T-helper 1 cell treated with Interleukin-12 subunit alpha and Interleukin-12 subunit beta and Interleukin-4 antibody, amounts not matched to agents 30 μg/mL and 1 μg/mL, for 36 hours (primary cell): ENCODE results near the gene TCFL5.
"Not testable (repeated sequence)": the region's sequence is repeated elsewhere in the genome, so short reads cannot be mapped to it uniquely, and the experiment has no call there.

Experiments
- H3K27ac Mint-ChIP-seq: one replicate; pipeline ENCODE4 v1.8.0; 2021; ENCODE audit warnings: mild to moderate bottlenecking, mixed read lengths
- H3K27me3 Mint-ChIP-seq: one replicate; pipeline ENCODE4 v1.8.0; 2021; ENCODE audit warnings: low read depth, mixed read lengths
- H3K36me3 Mint-ChIP-seq: one replicate; pipeline ENCODE4 v1.8.0; 2021; ENCODE audit warnings: low read depth, mixed read lengths
- H3K4me1 Mint-ChIP-seq: one replicate; pipeline ENCODE4 v1.8.0; 2021; ENCODE audit warnings: low read depth, mixed read lengths
- H3K4me3 Mint-ChIP-seq: one replicate; pipeline ENCODE4 v1.8.0; 2021; ENCODE audit warnings: mild to moderate bottlenecking, moderate library complexity, mixed read lengths
- H3K9me3 Mint-ChIP-seq: one replicate; pipeline ENCODE4 v1.8.0; 2021; ENCODE audit warnings: mixed read lengths

The TCFL5 gene

GRCh38 chr20:62879275-62880146, 17.9 kb upstream of the TCFL5 start:
- H3K4me3 Mint-ChIP-seq, result no peak overlapping the region
- H3K4me1 Mint-ChIP-seq, result peaks cover 7% of the 10 kb centered on the region
- no peaks in the 10 kb centered on the region for H3K27me3 Mint-ChIP-seq
- no peak overlapping the region for H3K27ac Mint-ChIP-seq
- H3K9me3 Mint-ChIP-seq, result no peaks in the 10 kb centered on the region
- H3K36me3 Mint-ChIP-seq, result peaks cover 4% of the 10 kb centered on the region

GRCh38 chr20:62878244-62879038, 16.8 kb upstream of the TCFL5 start:
- H3K4me3 Mint-ChIP-seq, result no peak overlapping the region
- H3K9me3 Mint-ChIP-seq, result no peaks in the 10 kb centered on the region
- H3K4me1 Mint-ChIP-seq, result peaks cover 12% of the 10 kb centered on the region
- H3K36me3 Mint-ChIP-seq, result peaks cover 4% of the 10 kb centered on the region
- no peaks in the 10 kb centered on the region for H3K27me3 Mint-ChIP-seq
- no peak overlapping the region for H3K27ac Mint-ChIP-seq

DNA sequence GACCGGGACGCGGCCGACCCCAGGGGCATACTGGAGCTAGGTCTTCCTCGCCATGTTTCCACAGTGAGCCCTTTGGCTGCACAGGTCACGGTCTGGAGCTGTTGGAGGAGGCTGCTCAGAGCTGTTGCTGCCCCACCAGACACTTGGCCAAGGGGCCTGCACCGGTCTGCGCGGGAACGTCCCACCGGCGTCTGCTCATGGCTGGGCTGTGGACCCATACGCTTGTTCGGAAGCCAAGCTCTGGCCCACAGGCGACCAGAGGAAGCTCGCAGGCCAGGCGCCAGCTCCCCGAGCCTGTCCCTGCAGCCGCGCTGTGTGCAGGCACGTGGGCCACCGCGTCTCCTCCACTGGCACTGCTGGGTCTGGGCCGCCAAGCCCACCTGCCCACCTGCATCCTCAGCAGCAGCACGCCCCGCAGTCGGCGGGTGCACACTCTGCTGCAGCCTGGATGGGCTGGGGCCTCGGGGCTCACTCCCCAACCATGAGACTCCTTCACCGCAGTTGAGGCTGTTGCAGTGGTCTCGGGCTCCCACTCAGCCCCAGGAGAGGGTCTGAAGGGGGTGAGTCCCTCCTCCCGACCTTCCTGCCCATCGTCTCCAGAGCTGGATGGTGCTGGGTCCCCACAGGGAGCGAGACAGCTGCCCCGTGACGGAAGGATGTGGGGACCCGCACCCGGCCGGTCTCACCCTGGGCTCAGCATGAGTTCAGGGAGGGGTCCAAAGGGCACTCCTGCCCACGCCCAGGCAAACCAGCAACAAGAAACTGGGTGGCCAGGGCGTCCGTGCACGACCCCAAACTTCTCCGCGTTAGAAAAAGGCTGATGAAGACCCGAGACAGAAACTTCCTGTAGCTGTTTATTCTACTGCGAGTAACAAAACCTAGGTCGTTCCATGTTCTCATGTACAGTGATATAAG, 15.5 kb upstream of the TCFL5 start:
- peaks cover 15% of the 10 kb centered on the region for H3K4me1 Mint-ChIP-seq
- peaks cover 4% of the 10 kb centered on the region for H3K36me3 Mint-ChIP-seq
- no peaks in the 10 kb centered on the region for H3K9me3 Mint-ChIP-seq
- no peaks in the 10 kb centered on the region for H3K27me3 Mint-ChIP-seq
- no peak overlapping the region for H3K4me3 Mint-ChIP-seq
- no peak overlapping the region for H3K27ac Mint-ChIP-seq

- H3K27me3 Mint-ChIP-seq, result no peaks in the 10 kb centered on the region
- no peak overlapping the region for H3K4me3 Mint-ChIP-seq
- peaks cover 2% of the 10 kb centered on the region for H3K36me3 Mint-ChIP-seq
- no peaks in the 10 kb centered on the region for H3K9me3 Mint-ChIP-seq
- peaks cover 15% of the 10 kb centered on the region for H3K4me1 Mint-ChIP-seq
- peak overlapping the region; percentile 52 for H3K27ac Mint-ChIP-seq
Observed at GRCh38 chr20:62876501-62876901, 14.9 kb upstream of the TCFL5 start.

- Mint-ChIP-seq H3K27me3 (no peaks in the 10 kb centered on the region), H3K9me3 (no peaks in the 10 kb centered on the region), H3K36me3 (no peaks in the 10 kb centered on the region), H3K4me1 (peaks cover 15% of the 10 kb centered on the region), H3K4me3 (no peak overlapping the region), H3K27ac (no peak overlapping the region)
Observed at GRCh38 chr20:62875419-62876361, 14.1 kb upstream of the TCFL5 start.

DNA sequence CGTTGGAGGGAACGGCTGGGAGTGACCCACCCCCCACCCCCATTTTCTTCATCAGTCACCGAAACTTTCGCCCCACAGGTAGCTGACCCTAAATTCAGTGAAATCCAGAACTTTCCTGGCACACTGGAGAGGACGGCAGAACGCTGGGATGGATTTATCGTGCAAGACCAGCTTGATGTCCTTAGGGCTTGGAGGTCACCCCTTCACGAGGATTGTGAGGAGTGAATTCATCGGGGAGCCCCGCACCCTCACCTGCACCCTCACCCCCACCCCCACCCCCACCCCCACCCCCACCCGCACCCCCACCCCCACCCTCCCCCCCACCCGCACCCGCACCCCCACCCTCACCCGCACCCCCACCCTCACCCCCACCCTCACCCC, 13.3 kb upstream of the TCFL5 start:
- Mint-ChIP-seq H3K27ac (no peak overlapping the region), H3K9me3 (no peaks in the 10 kb centered on the region), H3K36me3 (no peaks in the 10 kb centered on the region), H3K4me1 (peaks cover 15% of the 10 kb centered on the region), H3K4me3 (no peak overlapping the region), H3K27me3 (no peaks in the 10 kb centered on the region)

DNA sequence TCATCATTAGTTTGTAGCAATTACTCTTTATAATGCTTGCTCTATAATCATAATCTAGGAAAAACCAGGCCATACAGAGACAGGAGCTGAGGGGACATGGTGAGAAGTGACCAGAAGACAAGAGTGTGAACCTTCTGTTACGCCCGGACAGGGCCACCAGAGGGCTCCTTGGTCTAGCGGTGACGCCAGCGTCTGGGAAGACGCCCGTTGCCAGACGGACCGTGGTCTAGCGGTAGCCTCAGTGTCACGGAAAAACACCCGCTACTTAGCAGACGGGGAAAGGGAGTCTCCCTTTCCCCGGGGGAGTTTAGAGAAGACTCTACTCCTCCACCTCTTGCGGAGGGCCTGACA, 12.0 kb upstream of the TCFL5 start:
- H3K9me3 Mint-ChIP-seq, H3K36me3 Mint-ChIP-seq, H3K27me3 Mint-ChIP-seq, H3K4me3 Mint-ChIP-seq, H3K27ac Mint-ChIP-seq: not testable (repeated sequence)
- H3K4me1 Mint-ChIP-seq, result peaks cover 15% of the 10 kb centered on the region

- Mint-ChIP-seq H3K4me1 (peaks cover 15% of the 10 kb centered on the region), H3K9me3 (no peaks in the 10 kb centered on the region), H3K27ac (no peak overlapping the region), H3K4me3 (no peak overlapping the region), H3K36me3 (no peaks in the 10 kb centered on the region), H3K27me3 (peaks cover 3% of the 10 kb centered on the region)
Observed at GRCh38 chr20:62873280-62873679, 11.7 kb upstream of the TCFL5 start.

GRCh38 chr20:62872862-62873261, 11.2 kb upstream of the TCFL5 start:
- Mint-ChIP-seq H3K4me1 (peaks cover 13% of the 10 kb centered on the region), H3K36me3 (no peaks in the 10 kb centered on the region), H3K9me3 (no peaks in the 10 kb centered on the region), H3K4me3 (no peak overlapping the region), H3K27ac (no peak overlapping the region), H3K27me3 (peaks cover 5% of the 10 kb centered on the region)

GRCh38 chr20:62872184-62872847, 10.7 kb upstream of the TCFL5 start:
- peaks cover 13% of the 10 kb centered on the region for H3K4me1 Mint-ChIP-seq
- peaks cover 6% of the 10 kb centered on the region for H3K27me3 Mint-ChIP-seq
- no peaks in the 10 kb centered on the region for H3K36me3 Mint-ChIP-seq
- no peaks in the 10 kb centered on the region for H3K9me3 Mint-ChIP-seq
- H3K27ac Mint-ChIP-seq, result no peak overlapping the region
- no peak overlapping the region for H3K4me3 Mint-ChIP-seq

DNA sequence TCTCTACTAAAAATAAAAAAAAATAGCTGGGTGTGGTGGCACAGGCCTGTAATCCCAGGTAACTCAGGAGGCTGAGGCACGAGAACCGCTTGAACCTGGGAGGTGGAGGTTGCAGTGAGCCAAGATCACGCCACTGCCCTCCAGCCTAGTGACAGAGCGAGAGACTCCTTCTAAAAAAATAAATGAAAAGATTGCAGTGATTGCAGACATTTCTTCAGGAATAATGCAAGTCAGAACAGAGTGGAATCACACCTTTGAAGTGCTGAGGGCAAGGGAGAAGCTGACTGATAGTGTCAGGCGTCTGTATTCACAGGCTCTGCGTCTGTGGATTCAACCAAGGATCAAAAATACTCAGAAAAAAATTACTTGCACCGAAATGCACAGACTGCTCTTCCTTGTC, 2.6 kb upstream of the TCFL5 start:
- Mint-ChIP-seq H3K4me3 (no peak overlapping the region), H3K4me1 (peaks cover 9% of the 10 kb centered on the region), H3K36me3 (peaks cover 3% of the 10 kb centered on the region), H3K27ac (no peak overlapping the region), H3K27me3 (peaks cover 34% of the 10 kb centered on the region), H3K9me3 (no peaks in the 10 kb centered on the region)

DNA sequence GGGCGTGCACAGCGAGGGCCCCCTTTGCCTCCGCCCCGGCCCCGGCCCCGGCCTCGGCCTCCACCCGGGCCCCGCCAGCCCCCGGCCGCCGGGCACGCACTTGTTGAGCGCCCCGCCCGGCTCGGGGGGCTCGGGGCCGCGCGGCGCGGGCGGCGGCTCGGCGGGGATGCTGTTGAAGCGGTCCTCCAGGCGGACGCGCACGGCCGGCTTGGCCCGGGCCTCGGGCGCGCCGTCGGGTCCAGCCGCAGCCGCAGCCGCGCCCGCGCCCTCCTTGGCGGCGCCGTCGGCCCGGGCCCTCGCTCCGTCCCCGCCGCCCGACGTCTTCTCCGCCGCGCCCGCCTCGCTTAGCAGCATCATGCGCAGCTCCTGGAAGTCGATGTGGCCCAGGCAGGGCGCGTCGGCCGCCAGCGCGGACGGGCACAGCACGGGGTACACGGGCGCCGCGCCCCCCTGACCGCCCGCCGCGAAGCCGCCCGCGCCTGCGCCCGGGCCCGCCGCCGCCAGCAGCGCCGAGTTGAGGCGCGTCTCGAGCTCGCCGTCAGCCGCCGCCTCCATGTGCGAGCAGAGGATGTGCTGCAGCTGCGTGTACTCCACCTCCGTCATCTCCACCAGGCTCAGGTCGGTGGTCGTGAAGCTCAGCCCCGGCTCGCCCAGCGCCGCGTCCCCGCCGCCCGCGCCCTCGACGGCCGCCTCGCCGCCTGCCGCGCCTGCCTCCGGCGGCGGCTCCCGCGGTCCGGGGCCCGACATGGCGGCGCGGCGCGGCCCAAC, 514 bp downstream of the TCFL5 start:
- Mint-ChIP-seq H3K9me3 (no peaks in the 10 kb centered on the region), H3K4me1 (peaks cover 12% of the 10 kb centered on the region), H3K27ac (no peak overlapping the region), H3K4me3 (no peak overlapping the region), H3K27me3 (peaks cover 31% of the 10 kb centered on the region), H3K36me3 (peaks cover 3% of the 10 kb centered on the region)
